ENCODE measurements around the gene TMEM17. TPM values are rescaled to one million over a fixed set of nuclear protein-coding genes. Genes with fewer than 3 reads are reported as not detected.

TMEM17 gene
- total and polyA plus RNA-seq, 9 of the 15 experiments (the other 6 are each of a cell fraction or from before 2014, with no cell fraction given), result 0.58 to 2.2 (median 1.2) TPM

- Histone ChIP-seq H3K9me3 (replicated peaks; ENCODE audit: control insufficient read depth, insufficient read depth, low read depth, low read length) (no peaks in the 10 kb centered on the region; the same call in 1 of the 2 replicates), H3K36me3 (ENCODE audit: control insufficient read depth, insufficient read depth, low read length) (no peaks in the 10 kb centered on the region)
- intact Hi-C loops (cut with micrococcal nuclease), result no loop called here
These were observed 10.2 kb downstream of the TMEM17 start for GRCh38 chr2:62495761-62496160.

GRCh38 chr2:62492048-62492447, 13.9 kb downstream of the TMEM17 start:
- H3K9me1 ChIP-seq (ENCODE audit: control insufficient read depth, insufficient read depth, low read length), result no peaks in the 10 kb centered on the region
- H3K9me3 ChIP-seq (replicated peaks; ENCODE audit: control insufficient read depth, insufficient read depth, low read depth, low read length), result no peaks in the 10 kb centered on the region
- TF ChIP-seq SMARCB1 (IDR thresholded peaks at IDR 0.05; ENCODE audit: insufficient read length, low read depth) (no peak), NFE2L1 (tag; IDR thresholded peaks at IDR 0.05; ENCODE audit: borderline replicate concordance, low read depth) (no peak), RBM17 (IDR thresholded peaks at IDR 0.05; ENCODE audit: borderline replicate concordance, low read depth, low read length) (no peak), ZC3H8 (IDR thresholded peaks at IDR 0.05) (no peak), L3MBTL2 (IDR thresholded peaks at IDR 0.05) (no peak), POLR3A (IDR thresholded peaks at IDR 0.05; ENCODE audit: borderline replicate concordance, extremely low read depth, insufficient read depth, insufficient read length) (no peak), E2F1 (CRISPR knock-in tag; IDR thresholded peaks at IDR 0.05) (no peak)
- intact Hi-C loops (cut with micrococcal nuclease) (no loop called here), in situ Hi-C loops (cut with MboI) (no loop called here)
- no peaks in the 10 kb centered on the region for H3K79me2 ChIP-seq (ENCODE audit: control insufficient read depth, insufficient read depth, low read length)
- no peaks in the 10 kb centered on the region for H3K36me3 ChIP-seq (ENCODE audit: control insufficient read depth, insufficient read depth, low read length)
- H3K27ac ChIP-seq (ENCODE audit: extremely low read depth, low read depth, low read length), result no peak overlapping the region
- ChIA-PET CTCF (ENCODE audit: low intra/inter-chr PET ratio) (no interaction called here), POLR2A (interaction anchor here (1.1 kb wide), 1 partner anchor 15 kb away, joined by 3 read pairs; no protein-coding TSS in a partner anchor)
- 31% methylated on average over 2 of the region's 2 CpGs for WGBS (ENCODE audit: insufficient coverage, low coverage, missing lambda C conversion rate)
- no peak for FAIRE-seq
- H3K4me1 ChIP-seq (replicated peaks in 1 of 2; ENCODE audit: control insufficient read depth in 2 of 2, insufficient read depth in 2 of 2, low read length in 2 of 2), result no peaks in the 10 kb centered on the region
- ATAC-seq, result no peak
- H4K20me1 ChIP-seq (replicated peaks; ENCODE audit: control insufficient read depth, insufficient read depth, low read length), result no peaks in the 10 kb centered on the region
- no peaks in the 10 kb centered on the region for H3K27me3 ChIP-seq (ENCODE audit: control insufficient read depth in 2 of 2, insufficient read depth in 2 of 2, low read length in 2 of 2)
- no TSS peak for BruUV-seq (replicated peaks)
- no peak overlapping the region for H3K4me3 ChIP-seq
- no peak for DNase-seq (ENCODE audit: extremely low read depth in 1 of 4, low spot score in 3 of 4)
- no peak overlapping the region for H3K9ac ChIP-seq (ENCODE audit: insufficient read depth in 1 of 2, low read depth in 2 of 2, low read length in 2 of 2)
- no peak overlapping the region for H3K4me2 ChIP-seq (ENCODE audit: insufficient read depth, low read length)
- no peak overlapping the region for H2AFZ ChIP-seq (ENCODE audit: low read depth, low read length)

More at GRCh38 chr2:62495761-62496160, 10.2 kb downstream of the TMEM17 start:
- CTCF ChIA-PET (ENCODE audit: low intra/inter-chr PET ratio), result no interaction called here
- Histone ChIP-seq H3K4me1 (replicated peaks in 1 of 2; ENCODE audit: control insufficient read depth in 2 of 2, insufficient read depth in 2 of 2, low read length in 2 of 2) (peaks cover 0 to 9% of the 10 kb centered on the region in 2 experiments; a peak in 2 of 5 replicates), H3K27me3 (ENCODE audit: control insufficient read depth in 2 of 2, insufficient read depth in 2 of 2, low read length in 2 of 2) (no peaks in the 10 kb centered on the region), H4K20me1 (replicated peaks; ENCODE audit: control insufficient read depth, insufficient read depth, low read length) (no peaks in the 10 kb centered on the region), H2AFZ (ENCODE audit: low read depth, low read length) (no peak overlapping the region), H3K9ac (ENCODE audit: insufficient read depth in 1 of 2, low read depth in 2 of 2, low read length in 2 of 2) (no peak overlapping the region), H3K4me3 (no peak overlapping the region), H3K4me2 (ENCODE audit: insufficient read depth, low read length) (no peak overlapping the region), H3K27ac (ENCODE audit: extremely low read depth, low read depth, low read length) (no peak overlapping the region), H3K9me1 (ENCODE audit: control insufficient read depth, insufficient read depth, low read length) (no peaks in the 10 kb centered on the region), H3K79me2 (ENCODE audit: control insufficient read depth, insufficient read depth, low read length) (no peaks in the 10 kb centered on the region)
- TF ChIP-seq MCM5 (IDR thresholded peaks at IDR 0.05; ENCODE audit: low read depth) (no peak), HMG20A (CRISPR knock-in tag; conservative IDR thresholded peaks at IDR 0.05) (no peak)
- in situ Hi-C loops (cut with MboI), result no loop called here
- BruUV-seq (replicated peaks), result no TSS peak
- no peak for FAIRE-seq
- DNase-seq (ENCODE audit: extremely low read depth in 1 of 4, low spot score in 3 of 4), result no peak
- 18% methylated on average over 2 of the region's 2 CpGs for WGBS (ENCODE audit: insufficient coverage, low coverage, missing lambda C conversion rate)
- POLR2A ChIA-PET, result interaction anchor here (1.0 to 2.9 kb wide), 3 partner anchors 8 to 10 kb away, joined by 5 to 11 read pairs (median 6); partner anchors contain the start of gene TMEM17
- ATAC-seq, result no peak
